Measurements from ENCODE around the gene GNMT. TPM values are rescaled to one million over a fixed set of nuclear protein-coding genes. Genes with fewer than 3 reads are reported as not detected.

GNMT gene
- total and polyA plus RNA-seq, 10 of the 15 experiments (the other 5 are each of a cell fraction or from before 2014, with no cell fraction given): 0.27 to 1.1 (median 0.39) TPM

DNA sequence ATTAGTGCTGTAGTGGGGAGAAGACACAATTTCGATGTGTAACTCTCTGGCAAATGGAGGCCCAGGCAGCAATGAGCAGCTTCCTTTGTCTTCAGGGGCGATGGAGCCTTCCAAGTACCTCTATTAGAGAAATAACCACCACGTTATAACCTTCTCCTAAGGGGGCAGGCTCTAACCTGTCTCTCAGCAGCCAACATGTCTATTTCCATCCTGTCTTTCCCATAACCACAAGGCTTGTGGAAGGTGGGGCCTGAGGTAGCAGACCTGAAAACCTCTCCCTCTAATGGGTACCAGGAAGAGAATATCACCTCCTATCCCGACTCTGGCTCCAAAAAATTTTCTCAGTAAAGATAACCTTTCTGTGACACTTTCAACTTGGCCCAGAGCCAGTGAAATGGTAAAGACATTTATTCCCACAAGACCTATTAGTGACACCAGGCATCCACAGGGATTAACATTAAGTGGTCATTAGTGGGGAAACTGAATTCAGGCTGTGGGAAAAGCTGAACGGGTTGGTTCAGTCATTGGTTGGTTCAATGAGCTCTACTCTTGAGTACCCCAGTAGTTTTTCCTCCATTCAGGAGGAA is 14.5 kb downstream of the GNMT start:
- H3K36me3 ChIP-seq (ENCODE audit: control insufficient read depth in 2 of 2, insufficient read depth in 2 of 2, low read length in 1 of 2): no peaks in the 10 kb centered on the region; a peak in 1 of 4 replicates
- no peaks in the 10 kb centered on the region for H4K20me1 ChIP-seq (ENCODE audit: control insufficient read depth, insufficient read depth)
- H3K9ac ChIP-seq (ENCODE audit: control insufficient read depth, insufficient read depth, low read length): no peak overlapping the region
- ATAC-seq: no peak
- POLR2A ChIA-PET: interaction anchor here (1.0 kb wide), 1 partner anchor 9 kb away, joined by 10 read pairs; the partner anchor contains the start of gene PPP2R5D
- intact Hi-C loops (cut with micrococcal nuclease; ENCODE audit: unreplicated experiment) (no loop called here), in situ Hi-C loops (cut with MboI) (no loop called here)
- SMC1A ChIA-PET (ENCODE audit: uncharacterized antibody, unreplicated experiment): interaction anchor here (1.1 to 2.2 kb wide), 2 partner anchors 9 to 17 kb away, joined by 4 to 8 read pairs; partner anchors contain the start of gene PPP2R5D
- 98% methylated on average over 5 of the region's 5 CpGs for WGBS (ENCODE audit: insufficient coverage, insufficient replicate concordance, low lambda C conversion rate, missing lambda C conversion rate)
- no peaks in the 10 kb centered on the region for H3K9me3 ChIP-seq (replicated peaks; ENCODE audit: control insufficient read depth, insufficient read depth, low read length)
- FAIRE-seq: no peak
- no peak overlapping the region for H2AFZ ChIP-seq (ENCODE audit: control insufficient read depth, low read depth, low read length)
- TF ChIP-seq SIX5 (IDR thresholded peaks at IDR 0.05; ENCODE audit: low read depth, low read length, severe bottlenecking) (no peak), FOS (IDR thresholded peaks at IDR 0.05; ENCODE audit: borderline replicate concordance, extremely low read depth, insufficient read length) (no peak), HDAC2 (IDR thresholded peaks at IDR 0.05) (no peak), CREM (IDR thresholded peaks at IDR 0.05; ENCODE audit: low read depth) (no peak), KDM1A (IDR thresholded peaks at IDR 0.05; ENCODE audit: borderline replicate concordance) (no peak), ZNF622 (IDR thresholded peaks at IDR 0.05) (no peak), CREB1 (IDR thresholded peaks at IDR 0.05; ENCODE audit: low read depth) (no peak)
- TF ChIP-seq, protein P1, sequence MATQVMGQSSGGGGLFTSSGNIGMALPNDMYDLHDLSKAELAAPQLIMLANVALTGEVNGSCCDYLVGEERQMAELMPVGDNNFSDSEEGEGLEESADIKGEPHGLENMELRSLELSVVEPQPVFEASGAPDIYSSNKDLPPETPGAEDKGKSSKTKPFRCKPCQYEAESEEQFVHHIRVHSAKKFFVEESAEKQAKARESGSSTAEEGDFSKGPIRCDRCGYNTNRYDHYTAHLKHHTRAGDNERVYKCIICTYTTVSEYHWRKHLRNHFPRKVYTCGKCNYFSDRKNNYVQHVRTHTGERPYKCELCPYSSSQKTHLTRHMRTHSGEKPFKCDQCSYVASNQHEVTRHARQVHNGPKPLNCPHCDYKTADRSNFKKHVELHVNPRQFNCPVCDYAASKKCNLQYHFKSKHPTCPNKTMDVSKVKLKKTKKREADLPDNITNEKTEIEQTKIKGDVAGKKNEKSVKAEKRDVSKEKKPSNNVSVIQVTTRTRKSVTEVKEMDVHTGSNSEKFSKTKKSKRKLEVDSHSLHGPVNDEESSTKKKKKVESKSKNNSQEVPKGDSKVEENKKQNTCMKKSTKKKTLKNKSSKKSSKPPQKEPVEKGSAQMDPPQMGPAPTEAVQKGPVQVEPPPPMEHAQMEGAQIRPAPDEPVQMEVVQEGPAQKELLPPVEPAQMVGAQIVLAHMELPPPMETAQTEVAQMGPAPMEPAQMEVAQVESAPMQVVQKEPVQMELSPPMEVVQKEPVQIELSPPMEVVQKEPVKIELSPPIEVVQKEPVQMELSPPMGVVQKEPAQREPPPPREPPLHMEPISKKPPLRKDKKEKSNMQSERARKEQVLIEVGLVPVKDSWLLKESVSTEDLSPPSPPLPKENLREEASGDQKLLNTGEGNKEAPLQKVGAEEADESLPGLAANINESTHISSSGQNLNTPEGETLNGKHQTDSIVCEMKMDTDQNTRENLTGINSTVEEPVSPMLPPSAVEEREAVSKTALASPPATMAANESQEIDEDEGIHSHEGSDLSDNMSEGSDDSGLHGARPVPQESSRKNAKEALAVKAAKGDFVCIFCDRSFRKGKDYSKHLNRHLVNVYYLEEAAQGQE (IDR thresholded peaks at IDR 0.05; ENCODE audit: low read depth, low read length): no peak
- TF ChIP-seq, protein P2, sequence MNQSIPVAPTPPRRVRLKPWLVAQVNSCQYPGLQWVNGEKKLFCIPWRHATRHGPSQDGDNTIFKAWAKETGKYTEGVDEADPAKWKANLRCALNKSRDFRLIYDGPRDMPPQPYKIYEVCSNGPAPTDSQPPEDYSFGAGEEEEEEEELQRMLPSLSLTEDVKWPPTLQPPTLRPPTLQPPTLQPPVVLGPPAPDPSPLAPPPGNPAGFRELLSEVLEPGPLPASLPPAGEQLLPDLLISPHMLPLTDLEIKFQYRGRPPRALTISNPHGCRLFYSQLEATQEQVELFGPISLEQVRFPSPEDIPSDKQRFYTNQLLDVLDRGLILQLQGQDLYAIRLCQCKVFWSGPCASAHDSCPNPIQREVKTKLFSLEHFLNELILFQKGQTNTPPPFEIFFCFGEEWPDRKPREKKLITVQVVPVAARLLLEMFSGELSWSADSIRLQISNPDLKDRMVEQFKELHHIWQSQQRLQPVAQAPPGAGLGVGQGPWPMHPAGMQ (IDR thresholded peaks at IDR 0.05; ENCODE audit: borderline replicate concordance): no peak
- TF ChIP-seq, protein P3, sequence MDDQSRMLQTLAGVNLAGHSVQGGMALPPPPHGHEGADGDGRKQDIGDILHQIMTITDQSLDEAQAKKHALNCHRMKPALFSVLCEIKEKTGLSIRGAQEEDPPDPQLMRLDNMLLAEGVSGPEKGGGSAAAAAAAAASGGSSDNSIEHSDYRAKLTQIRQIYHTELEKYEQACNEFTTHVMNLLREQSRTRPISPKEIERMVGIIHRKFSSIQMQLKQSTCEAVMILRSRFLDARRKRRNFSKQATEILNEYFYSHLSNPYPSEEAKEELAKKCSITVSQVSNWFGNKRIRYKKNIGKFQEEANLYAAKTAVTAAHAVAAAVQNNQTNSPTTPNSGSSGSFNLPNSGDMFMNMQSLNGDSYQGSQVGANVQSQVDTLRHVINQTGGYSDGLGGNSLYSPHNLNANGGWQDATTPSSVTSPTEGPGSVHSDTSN (IDR thresholded peaks at IDR 0.05; ENCODE audit: insufficient replicate concordance, low read depth, low read length): no peak
- DNase-seq (ENCODE audit: low read depth, low spot score): no peak
- H3K4me3 ChIP-seq: no peak overlapping the region
- H3K79me2 ChIP-seq (ENCODE audit: control insufficient read depth, insufficient read depth, low read length): peaks cover 25% of the 10 kb centered on the region
- no TSS peak for BruUV-seq (replicated peaks)
- RAD21 ChIA-PET (ENCODE audit: unreplicated experiment): interaction anchor here (0.7 kb wide), 1 partner anchor 9 kb away, joined by 3 read pairs; the partner anchor contains the start of gene PPP2R5D
- no peak overlapping the region for H3K27ac ChIP-seq (ENCODE audit: control insufficient read depth, insufficient read depth)
- CTCF ChIA-PET: interaction anchor here (0.6 kb wide), 2 partner anchors 403 to 761 kb away, joined by 3 read pairs; no protein-coding TSS in a partner anchor
- no peaks in the 10 kb centered on the region for H3K27me3 ChIP-seq (replicated peaks in 1 of 2; ENCODE audit: control insufficient read depth in 2 of 2, insufficient read depth in 2 of 2, low read length in 1 of 2)
- no peak overlapping the region for H3K4me2 ChIP-seq (ENCODE audit: control insufficient read depth, insufficient read depth)
- peaks cover 9% of the 10 kb centered on the region for H3K4me1 ChIP-seq (ENCODE audit: control insufficient read depth, insufficient read depth, low read length)
